HEK293 (cell line): ENCODE measurements around the gene TMEM140.

Source experiments
- GLI4 ChIP-seq: fragments of 450-650 bp; formaldehyde crosslinking; IDR thresholded peaks from 2 replicates; pipeline ENCODE4 v1.5.1; 2016; ENCODE audit warnings: missing biosample characterization, missing genetic modification characterization
- KLF8 ChIP-seq: fragments of 450-650 bp; formaldehyde crosslinking; IDR thresholded peaks from 2 replicates; pipeline ENCODE4 v1.5.1; 2016; ENCODE audit warnings: missing biosample characterization, missing genetic modification characterization
- RBAK ChIP-seq: fragments of 450-650 bp; formaldehyde crosslinking; IDR thresholded peaks from 2 replicates; pipeline ENCODE4 v1.5.1; 2016; ENCODE audit warnings: missing biosample characterization, missing genetic modification characterization
- ZBTB8A ChIP-seq: fragments of 450-650 bp; formaldehyde crosslinking; IDR thresholded peaks from 2 replicates; pipeline ENCODE4 v1.5.1; 2016; ENCODE audit warnings: missing biosample characterization, missing genetic modification characterization
- ZEB2 ChIP-seq: fragments of 450-650 bp; formaldehyde crosslinking; IDR thresholded peaks from 2 replicates; pipeline ENCODE4 v1.5.1; 2016; ENCODE audit warnings: missing biosample characterization, missing genetic modification characterization
- ZNF174 ChIP-seq: fragments of 450-650 bp; formaldehyde crosslinking; IDR thresholded peaks from 2 replicates; pipeline ENCODE4 v1.5.0; 2017; ENCODE audit warnings: missing biosample characterization, mild to moderate bottlenecking, missing genetic modification characterization
- ZNF776 ChIP-seq: fragments of 450-650 bp; formaldehyde crosslinking; IDR thresholded peaks from 2 replicates; pipeline ENCODE4 v1.5.0; 2017; ENCODE audit warnings: missing biosample characterization, missing genetic modification characterization, borderline replicate concordance
- TF ChIP-seq, protein P1 (sequence below): fragments of 450-650 bp; formaldehyde crosslinking; IDR thresholded peaks from 2 replicates; pipeline ENCODE4 v1.5.1; 2016; ENCODE audit warnings: missing biosample characterization, missing genetic modification characterization
- TF ChIP-seq, protein P2 (sequence below): fragments of 450-650 bp; formaldehyde crosslinking; IDR thresholded peaks from 2 replicates; pipeline ENCODE4 v1.5.1; 2016; ENCODE audit warnings: missing biosample characterization, missing genetic modification characterization, low read depth
- TF ChIP-seq, protein P3 (sequence below): fragments of 450-650 bp; formaldehyde crosslinking; IDR thresholded peaks from 2 replicates; pipeline ENCODE4 v1.5.1; 2016; ENCODE audit warnings: missing biosample characterization, missing genetic modification characterization

DNA sequence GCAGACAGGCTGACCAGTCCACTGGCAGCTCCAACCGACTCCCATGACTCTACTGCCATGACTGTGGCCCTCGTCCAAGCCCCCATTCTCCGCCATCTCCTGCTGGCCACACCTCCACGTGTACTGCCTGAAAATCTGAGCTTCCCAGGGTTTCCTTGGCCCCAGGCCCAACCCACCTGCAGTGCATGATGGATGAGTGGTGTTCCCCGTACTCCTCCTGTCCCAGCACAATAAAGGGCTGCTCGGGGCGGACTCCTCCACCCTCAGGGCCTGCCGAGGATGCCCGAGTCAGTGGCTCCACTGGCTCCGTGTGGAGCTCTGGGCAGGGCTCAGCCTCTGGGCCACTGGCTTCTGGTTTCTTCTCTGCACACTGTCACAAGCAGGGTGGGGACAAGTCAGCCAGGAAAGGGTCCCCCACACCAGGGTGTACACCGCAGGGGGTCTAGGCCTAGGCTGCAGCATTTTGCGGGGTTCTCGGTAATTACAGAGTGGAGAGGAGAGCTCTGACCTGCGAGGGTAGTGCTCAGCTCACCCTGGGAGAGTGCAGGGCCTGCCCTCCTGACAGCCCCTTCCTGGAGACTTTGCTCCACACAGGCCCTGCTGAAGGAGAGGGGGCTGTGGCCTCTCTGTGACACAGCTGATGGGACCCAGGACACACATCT, 48.2 kb downstream of the TMEM140 start:
- TF ChIP-seq ZNF776 (tag by site-specific recombination): no peak
- no peak for TF ChIP-seq RBAK (tag by site-specific recombination)
- TF ChIP-seq KLF8 (tag by site-specific recombination): no peak
- no peak for TF ChIP-seq ZNF174 (tag by site-specific recombination)
- TF ChIP-seq, protein P1, sequence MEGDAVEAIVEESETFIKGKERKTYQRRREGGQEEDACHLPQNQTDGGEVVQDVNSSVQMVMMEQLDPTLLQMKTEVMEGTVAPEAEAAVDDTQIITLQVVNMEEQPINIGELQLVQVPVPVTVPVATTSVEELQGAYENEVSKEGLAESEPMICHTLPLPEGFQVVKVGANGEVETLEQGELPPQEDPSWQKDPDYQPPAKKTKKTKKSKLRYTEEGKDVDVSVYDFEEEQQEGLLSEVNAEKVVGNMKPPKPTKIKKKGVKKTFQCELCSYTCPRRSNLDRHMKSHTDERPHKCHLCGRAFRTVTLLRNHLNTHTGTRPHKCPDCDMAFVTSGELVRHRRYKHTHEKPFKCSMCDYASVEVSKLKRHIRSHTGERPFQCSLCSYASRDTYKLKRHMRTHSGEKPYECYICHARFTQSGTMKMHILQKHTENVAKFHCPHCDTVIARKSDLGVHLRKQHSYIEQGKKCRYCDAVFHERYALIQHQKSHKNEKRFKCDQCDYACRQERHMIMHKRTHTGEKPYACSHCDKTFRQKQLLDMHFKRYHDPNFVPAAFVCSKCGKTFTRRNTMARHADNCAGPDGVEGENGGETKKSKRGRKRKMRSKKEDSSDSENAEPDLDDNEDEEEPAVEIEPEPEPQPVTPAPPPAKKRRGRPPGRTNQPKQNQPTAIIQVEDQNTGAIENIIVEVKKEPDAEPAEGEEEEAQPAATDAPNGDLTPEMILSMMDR (tag by site-specific recombination): no peak
- TF ChIP-seq, protein P2, sequence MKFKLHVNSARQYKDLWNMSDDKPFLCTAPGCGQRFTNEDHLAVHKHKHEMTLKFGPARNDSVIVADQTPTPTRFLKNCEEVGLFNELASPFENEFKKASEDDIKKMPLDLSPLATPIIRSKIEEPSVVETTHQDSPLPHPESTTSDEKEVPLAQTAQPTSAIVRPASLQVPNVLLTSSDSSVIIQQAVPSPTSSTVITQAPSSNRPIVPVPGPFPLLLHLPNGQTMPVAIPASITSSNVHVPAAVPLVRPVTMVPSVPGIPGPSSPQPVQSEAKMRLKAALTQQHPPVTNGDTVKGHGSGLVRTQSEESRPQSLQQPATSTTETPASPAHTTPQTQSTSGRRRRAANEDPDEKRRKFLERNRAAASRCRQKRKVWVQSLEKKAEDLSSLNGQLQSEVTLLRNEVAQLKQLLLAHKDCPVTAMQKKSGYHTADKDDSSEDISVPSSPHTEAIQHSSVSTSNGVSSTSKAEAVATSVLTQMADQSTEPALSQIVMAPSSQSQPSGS (tag by site-specific recombination): no peak
- TF ChIP-seq GLI4 (tag by site-specific recombination): no peak
- no peak for TF ChIP-seq ZEB2 (tag by site-specific recombination)
- TF ChIP-seq, protein P3, sequence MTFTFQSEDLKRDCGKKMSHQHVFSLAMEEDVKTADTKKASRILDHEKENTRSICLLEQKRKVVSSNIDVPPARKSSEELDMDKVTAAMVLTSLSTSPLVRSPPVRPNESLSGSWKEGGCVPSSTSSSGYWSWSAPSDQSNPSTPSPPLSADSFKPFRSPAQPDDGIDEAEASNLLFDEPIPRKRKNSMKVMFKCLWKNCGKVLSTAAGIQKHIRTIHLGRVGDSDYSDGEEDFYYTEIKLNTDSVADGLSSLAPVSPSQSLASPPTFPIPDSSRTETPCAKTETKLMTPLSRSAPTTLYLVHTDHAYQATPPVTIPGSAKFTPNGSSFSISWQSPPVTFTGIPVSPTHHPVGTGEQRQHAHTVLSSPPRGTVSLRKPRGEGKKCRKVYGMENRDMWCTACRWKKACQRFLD (tag by site-specific recombination): no peak
- TF ChIP-seq ZBTB8A (tag by site-specific recombination): no peak
